Activated CD4-positive, alpha-beta T cell treated with anti-CD3 and anti-CD28 coated beads, Interleukin-2, Interleukin-6, amounts not matched to agents 100 ng/mL and 50 ng/mL, durations not matched to agents 16 hours and 8 hours (primary cell): Measurements from ENCODE around the gene TBX1.

Source experiments
- DNase-seq: peaks from one replicate; pipeline ENCODE4 v3.0.0-alpha.2; 2020

TBX1 gene

DNA sequence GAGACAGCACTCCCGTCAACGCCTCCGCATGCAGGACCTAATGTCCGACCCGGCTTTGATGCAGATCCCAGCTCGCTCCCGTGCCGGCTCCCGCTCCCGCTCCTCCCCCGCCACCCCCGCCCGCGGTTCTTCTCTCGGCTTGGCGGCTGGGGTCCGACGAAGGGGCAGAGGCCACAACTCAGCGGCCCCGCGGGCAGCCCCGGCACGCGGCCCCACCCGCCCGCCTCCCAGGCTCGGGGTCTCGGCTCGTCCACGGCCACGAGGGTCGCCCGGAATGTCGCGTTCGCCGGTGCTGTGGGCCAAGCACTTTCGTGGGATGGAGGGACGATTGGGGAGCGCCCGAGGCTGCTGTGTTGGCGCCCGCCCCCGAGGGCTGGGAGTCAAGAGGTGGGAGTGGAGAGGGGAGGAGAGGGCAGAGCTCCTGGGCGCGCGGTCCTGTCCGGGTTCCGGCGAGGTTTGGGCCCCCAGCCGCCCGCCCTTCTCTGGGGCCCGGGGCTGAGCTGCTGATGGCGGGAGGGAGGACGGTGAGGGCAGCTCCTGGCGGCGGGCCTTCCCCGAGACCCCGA, 5.3 kb upstream of the TBX1 start:
- no peak for DNase-seq

DNA sequence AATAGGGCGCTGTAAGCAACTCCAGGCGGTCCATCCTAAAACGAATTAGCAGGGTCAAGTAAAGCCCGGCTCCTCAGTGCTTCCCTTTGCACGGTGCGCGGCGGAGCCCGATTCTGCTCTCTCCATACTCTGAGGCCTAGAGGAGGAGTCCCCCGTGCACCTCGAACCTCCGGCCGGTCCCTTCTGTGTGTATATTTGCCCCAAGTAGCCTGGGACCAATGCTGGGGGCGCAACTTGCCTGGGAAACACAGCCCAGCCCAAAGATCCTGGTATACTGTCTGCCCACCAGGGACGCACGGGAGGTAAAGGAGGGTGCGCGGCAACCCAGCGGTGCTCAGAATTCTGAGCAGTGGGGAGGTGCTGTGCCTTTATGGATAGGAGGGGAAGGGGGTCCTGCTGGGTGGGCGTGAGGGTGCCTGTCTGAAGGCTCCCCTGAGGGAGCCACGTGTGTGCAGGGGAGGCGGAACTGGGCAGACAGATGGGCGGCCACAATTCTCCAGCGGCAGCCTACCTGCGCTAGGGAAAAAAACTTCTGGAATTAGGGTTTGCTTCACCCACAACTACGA, 4.8 kb upstream of the TBX1 start:
- DNase-seq = no peak

DNA sequence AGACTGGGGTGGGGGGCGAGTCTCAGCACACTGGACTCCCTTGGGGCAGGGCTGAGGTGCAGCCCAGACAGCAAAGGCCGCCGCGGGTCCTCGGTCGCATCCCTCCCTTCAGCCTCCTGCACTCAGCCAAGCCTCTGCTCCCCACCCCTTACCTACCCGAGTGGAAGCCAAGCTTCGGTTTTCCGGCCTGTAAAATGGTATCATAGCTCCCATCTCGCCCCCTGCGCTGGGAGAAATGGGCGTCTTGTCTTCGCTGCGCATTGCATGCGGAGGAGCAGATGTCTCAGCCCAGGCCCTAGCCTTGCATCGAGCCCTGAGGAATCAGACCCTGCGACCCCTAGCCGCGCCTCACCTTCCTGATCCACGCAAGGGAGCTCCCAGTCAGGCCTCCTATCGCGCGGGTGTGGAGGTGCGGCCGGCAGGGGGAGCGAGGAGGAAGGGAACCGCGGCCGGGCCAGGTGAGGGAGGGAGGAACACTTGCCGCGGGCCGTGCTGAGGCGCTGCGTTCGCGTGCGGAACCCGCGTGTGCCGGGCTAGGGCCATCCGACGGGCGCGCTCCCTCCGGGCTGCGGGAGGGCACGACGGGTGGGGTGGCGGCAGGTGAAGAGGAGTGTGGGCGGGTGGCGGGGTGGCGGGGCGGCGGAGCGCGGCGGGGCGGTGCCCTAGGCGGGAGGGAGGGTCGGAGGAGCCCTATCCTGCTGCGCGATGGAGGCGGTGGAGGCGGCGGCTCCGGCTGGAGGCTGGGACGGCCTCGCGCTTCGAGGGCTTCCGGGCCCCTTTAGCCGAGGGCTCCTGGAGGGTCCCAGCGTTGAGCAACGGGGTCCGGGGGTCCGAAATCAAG, 4.1 kb upstream of the TBX1 start:
- peak; percentile 63 for DNase-seq

DNA sequence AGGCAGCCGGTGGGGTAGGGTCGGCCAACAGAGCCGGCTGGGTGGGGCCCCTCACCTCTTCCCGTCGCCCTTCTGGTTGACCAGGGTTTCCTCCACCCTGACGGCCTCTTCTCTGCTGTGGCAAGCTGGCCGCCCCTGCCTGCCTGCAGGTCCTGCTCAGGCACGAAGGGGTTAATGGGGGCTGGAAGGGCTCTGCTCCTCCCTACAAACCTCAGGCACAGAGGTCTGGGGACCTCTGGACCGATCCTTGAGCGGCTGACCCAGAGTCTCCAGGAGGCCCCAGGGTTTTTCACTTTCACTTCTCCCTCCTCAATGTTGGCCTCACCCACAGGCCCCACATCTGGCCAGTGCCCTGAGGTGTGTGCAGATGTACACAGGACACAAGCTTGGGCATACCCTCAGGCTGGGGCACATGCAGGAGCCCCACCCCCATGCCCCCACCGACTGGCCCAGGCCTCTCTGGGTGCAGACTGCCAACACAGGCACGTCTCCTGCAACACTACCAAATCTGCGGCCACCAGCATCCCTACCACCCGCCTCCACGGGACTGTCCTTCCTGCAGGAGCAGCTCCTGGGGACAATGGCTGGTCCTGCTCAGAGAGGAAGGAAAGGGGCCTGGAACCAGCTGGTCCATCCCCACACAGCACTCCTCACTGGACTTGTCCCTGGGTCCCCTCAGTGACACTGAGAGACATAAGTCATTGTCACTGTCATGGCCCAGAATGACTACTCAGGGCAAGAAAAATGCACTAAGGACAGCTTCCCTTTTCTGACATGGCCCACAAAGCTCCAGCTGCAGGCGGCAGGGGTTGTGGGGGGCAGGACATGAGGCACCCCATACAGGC, 3.2 kb upstream of the TBX1 start:
- DNase-seq = no peak

DNA sequence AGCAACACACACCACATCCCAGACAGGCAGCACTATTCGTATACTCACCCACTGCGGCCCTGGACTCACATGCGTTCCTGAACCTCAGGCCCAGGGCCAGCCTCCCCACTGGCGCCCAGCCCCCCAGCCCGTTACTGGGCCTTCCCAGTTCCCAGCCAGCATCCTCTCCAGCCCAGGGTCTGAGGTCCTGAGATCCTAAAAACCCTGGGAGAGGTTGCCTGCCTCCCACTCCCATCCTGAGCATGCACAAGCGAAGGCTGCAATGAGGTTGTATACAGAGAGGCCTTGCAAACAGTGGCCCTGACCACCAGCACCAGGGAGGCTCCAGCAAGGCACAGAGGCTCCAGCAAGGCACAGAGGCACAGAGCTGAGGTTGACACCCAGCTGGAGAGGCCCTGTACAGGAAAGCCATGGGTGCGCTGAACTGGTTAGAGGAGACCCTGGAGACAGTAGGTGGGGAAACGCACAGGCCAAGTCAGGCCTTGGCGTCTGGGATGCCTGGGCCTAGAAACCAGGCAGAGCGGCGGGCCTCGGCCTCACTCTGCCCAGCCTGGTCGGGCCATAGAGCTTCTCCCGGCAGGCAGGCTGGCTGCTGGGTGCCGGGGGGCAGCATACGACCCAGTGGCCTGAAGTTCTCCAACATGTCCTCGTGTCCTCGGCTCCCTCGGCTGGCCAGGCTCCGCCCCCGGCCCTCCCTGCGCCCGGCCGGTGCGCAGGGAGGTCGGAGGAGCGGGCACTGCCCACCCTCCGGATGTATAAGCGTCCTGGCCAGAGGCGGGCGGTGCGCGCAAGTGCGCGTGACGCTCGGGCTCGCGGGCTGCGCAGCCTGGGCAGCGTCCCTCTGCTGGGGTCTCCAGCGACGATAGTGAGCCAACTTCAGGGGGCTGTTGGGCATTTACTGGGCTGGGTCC, 2.3 kb upstream of the TBX1 start:
- no peak for DNase-seq

DNA sequence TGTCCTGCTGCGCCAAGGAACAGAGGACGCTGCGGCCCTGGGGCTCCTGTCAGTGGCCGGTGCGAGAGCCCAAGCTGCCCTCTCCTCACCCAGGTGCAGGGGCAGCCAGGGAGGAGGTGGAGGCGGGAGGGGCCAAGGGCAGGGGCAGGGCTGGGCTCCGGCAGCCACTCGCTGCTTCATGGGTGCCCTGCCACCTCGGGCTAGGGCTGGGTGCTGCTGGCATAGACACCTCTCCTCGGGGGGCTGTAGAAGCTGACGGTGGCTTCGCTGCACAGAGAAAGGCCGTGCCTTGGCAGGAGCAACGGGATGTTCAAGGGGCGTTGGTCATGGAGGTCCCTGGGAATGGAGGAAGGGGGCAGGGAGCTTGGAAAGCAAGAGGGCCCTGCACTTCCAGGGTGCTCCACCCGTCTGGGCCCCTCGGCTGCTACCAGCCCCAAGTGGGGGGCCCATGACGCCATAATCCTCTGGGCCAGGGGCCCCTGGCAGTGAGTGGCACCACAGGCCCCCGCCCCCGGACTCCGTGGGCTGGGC, 1.6 kb upstream of the TBX1 start:
- no peak for DNase-seq

DNA sequence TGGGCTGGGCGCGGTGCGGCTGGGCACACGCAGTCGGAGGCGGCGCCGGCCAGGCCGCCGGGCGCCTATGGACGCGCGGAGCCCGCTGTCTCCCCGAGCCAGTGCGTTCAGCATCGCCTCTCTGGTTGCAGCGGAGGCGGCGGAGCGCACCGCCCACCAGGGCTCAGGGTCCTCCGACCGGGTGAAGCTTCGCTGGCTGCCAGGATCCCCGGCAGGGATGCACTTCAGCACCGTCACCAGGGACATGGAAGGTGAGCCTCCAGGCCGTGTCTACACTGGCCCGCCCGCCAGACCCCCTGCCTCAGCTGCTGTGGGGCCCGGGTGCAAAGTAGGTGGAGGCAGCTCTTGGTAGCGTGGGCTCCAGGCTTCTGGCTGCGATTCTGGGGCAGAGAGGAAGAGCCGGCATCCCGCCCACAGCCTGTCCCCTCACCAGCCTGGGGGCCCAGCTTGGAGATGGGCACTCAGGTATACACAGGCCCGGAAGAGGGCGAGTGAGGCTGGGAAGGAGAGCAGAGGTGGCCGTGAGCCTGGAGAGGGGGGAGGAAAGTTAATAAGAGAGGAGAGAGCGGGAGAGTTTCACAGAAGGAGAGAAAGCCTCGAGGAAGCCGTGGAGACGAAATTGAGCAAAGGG, 1.0 kb upstream of the TBX1 start:
- no peak for DNase-seq

DNA sequence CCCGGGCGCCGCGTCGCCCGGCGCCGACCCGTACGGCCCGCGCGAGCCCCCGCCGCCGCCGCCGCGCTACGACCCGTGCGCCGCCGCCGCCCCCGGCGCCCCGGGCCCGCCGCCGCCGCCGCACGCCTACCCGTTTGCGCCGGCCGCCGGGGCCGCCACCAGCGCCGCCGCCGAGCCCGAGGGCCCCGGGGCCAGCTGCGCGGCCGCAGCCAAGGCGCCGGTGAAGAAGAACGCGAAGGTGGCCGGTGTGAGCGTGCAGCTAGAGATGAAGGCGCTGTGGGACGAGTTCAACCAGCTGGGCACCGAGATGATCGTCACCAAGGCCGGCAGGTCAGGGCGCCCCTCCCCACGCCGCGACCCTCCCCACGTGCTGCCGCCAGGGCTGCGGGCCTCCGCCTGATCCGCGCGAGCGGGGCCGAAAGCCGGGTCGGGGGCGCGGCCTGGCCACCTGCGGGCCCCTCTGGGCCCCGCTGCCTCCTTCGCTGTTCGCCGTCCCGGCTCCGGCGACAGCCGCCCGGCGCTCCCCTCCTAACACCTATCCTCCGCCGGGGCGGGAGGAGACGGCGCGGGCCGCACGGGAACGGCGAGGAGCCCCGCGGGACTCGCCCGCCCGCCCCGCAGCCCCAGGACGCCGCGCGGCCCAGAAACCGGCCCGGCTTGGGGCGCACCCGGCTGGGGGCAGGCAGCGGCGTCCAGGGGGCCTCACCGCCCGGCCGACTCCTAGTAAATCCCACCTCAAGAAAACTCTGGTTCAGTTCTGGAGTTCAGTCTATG, 560 bp downstream of the TBX1 start:
- DNase-seq = no peak

DNA sequence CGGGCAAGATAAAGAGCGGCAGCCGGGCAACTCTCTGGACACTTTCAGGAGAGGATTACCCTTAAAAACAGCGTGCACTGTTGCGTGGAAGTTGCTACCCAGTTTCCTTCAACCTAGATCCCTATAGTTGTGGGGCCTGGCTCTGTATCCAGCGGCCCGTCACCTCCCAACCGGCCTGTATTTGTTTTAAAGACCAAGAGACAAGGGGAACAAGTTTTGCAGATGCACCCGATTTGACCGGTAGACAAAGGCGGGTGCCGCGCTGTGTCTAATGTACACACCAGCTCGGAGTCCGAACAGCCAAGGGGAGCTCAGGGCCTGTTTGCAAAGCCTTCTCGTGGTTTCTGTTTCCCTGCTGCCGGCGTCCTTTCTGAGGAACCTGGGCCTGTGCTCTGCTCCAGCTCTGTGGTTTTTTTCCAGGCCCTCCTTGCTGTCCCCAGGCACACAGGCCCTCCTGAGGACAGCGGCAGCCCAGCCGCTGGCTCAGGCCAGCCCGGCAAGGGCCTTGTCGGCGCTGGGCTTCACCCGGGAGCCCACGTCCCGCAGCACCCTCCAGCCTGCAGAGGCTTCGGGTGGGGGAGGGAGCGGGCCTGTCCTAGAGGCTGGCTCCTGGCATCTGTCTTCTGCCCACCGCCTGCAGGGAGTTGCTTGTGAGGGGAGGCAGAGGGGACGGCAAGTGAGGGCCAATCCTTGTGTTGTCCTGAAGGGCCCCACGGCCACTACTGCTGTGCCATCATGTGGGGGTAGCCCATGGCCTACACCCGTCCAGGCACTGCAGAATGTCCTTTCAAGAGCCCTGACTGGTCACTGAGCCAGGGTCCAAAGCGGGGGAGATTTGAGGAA, 1.4 kb downstream of the TBX1 start:
- no peak for DNase-seq

DNA sequence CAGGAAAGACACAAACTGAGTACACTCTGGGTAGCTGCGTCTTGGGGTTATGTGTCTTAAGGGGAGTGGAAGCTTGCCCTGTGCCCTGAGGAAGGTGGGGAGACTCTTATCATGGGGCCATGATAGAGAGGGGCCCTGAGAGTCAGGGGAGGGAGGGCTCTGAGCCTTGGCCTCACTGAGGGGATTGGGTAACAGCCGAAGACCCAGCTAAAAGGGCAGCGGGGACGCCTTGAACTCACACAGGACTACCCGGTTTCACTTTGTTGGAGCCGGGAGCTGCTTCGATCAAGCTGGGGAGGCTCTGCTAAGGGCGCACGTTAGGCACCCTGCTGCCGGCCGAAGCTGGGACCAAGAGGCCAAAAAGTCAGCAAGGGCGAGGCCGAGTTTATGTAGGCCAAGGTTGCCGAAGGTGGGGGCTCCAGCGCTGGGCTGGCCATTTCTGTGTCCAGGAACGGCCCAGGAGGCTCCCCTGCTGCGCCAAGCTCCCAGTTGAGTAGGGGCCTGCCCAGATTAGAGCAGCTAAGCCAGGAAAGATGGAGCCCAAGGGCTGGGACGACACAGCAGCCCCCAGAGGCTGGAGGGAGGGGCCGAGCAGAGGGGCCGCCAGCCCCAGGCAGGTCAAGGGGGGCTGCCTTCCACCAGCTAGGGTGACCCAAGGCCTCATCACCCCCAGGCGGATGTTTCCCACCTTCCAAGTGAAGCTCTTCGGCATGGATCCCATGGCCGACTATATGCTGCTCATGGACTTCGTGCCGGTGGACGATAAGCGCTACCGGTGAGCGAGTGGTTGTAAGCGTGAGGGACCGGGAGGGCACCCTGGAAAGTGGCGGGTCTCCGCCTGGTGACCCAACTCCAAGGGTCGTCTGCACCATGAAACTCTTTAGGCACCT, 2.2 kb downstream of the TBX1 start:
- DNase-seq = no peak

DNA sequence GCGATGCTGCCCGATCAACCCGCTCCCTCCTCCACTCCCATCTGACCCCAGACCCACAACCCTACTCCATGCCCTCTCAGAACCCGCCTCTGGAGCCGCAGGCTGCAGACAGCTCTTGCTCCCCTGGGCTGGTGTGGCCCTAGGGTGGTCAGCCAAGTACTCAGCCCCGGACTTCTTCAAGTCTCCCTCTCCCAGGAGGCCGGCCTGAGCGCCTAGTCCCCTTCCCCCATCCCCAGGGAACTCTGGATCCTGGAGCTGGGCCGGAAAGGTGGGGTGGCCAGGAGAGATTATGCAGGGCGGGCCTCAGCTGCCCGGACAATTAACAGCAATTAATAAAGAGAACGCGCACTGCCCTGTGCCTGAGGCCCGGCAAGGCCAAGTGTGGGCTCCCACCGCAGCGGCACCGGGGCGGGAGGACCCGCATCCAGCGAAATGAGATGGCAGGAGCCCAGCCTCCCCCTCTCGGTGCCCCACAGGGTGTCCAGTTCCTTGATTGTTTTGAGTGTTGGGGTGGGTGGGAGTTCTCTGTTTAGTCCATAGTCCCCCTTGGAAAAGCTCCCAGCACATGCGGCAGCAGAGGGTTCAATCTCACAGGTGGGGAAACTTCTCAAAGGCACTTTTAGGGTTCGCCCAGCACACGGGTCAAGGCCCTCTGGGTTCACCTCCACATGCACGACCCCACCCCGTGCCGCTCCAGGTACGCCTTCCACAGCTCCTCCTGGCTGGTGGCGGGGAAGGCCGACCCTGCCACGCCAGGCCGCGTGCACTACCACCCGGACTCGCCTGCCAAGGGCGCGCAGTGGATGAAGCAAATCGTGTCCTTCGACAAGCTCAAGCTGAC, 3.1 kb downstream of the TBX1 start:
- no peak for DNase-seq

DNA sequence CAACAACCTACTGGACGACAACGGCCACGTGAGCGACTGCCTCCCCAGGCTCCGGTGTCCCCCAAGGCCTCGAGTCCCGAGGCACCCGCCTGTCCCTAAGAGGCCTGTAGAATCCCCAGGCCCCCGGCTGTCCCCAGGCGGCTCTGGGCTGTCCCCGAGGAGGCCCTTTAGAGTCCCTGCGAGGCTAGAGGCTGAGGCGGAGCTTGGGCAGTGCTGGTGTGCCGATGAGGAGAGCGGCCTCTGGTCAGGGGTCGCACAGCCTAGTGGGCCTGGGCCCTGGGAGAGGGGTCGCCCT, 3.7 kb downstream of the TBX1 start:
- no peak for DNase-seq

DNA sequence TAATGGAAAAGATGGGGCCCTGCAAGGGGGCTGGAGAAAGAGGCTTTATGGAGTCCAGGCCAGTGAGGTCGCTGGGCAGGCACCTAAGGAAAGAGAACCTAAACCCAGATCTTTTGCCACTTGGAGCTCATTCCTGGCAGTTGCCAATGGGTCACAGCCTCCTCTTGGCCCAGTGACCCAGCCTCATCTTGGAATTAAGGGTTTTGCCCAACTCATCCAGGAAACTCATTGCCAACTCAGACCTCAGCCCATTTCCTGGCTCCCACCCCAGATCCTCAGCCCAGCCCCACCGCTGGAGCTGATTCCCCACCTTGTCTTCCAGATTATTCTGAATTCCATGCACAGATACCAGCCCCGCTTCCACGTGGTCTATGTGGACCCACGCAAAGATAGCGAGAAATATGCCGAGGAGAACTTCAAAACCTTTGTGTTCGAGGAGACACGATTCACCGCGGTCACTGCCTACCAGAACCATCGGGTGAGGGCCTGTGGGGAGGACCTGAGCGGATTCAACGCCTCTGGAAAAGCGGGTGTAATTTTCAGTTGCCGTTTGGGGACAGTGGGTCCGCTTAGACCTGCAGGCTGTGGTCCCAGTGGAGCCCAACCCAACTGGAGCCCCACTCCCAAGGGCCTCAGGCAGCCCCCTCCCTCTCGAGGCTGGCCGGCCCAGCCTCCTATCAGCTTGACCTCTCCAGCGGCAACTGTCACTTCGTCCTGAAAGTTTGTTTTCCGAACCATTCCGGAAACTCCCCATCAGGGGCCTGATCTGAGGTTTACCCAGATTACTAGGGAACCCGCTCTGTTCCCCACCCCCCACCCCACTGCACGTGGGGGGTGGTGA, 4.3 kb downstream of the TBX1 start:
- no peak for DNase-seq

DNA sequence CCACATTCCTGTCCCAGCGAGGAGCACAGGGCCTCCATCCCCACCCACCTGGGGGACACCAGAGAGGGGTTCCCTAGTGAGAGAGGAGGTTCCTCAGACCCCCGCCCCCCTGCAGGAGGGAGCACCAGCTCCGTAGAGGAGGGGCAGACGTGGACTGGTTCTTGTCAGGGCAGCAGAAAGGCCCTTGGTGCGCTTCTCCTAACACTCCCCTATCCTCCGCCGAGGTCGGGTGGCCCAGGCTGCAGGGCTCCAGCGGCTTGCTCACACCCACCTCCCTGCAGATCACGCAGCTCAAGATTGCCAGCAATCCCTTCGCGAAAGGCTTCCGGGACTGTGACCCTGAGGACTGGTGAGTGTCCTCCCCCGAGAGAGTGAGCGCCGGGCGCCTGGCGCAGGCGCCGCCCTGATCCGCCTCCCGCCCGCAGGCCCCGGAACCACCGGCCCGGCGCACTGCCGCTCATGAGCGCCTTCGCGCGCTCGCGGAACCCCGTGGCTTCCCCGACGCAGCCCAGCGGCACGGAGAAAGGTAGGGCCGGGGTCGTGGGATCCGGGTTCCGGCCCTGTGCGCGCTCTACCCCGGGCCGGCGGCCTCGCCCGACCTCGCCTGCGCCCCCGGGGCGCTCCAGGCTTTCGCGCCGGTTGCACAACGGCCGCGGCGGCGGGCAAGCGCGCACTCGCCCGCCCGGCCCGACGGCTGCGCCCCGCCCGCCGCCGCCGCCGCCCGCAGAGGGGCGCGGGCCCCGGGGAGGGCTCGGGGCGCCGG, 5.1 kb downstream of the TBX1 start:
- no peak for DNase-seq

DNA sequence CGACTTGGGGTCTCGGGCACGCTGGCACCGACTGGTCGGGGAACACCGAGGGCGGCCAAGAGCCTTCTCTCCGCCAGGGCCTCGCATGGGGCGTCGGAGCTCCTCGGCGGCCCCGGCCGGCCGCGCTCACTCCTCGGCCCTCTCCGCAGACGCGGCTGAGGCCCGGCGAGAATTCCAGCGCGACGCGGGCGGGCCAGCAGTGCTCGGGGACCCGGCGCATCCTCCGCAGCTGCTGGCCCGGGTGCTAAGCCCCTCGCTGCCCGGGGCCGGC, 5.6 kb downstream of the TBX1 start:
- no peak for DNase-seq
